ENCODE measurements around the gene ZNF649. TPM values are rescaled to one million over a fixed set of nuclear protein-coding genes. Genes with fewer than 3 reads are reported as not detected.

The ZNF649 gene
- total and polyA plus RNA-seq, 10 of the 15 experiments (the other 5 are each of a cell fraction or from before 2014, with no cell fraction given), result 0.87 to 9.7 (median 4.7) TPM

DNA sequence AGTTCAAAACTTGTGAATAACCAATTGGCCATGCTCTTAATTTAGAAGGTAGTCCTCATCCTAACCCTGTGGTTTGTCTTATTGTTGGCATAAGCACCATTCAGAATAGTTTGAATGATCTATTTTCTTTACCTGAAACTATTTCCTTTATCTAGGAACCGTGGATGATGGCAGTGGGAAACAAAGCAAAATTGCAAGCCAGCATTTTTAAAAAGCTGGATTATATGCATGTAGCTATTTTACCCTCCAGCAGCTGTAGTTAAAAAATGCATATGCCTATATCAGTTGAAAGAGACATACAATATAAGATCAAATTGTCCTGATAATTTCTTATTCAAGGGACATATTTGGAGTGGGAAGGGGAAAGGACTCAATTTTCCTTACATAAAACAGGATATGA lies 41.8 kb upstream of the ZNF649 start:
- no peaks in the 10 kb centered on the region for H3K4me1 ChIP-seq (ENCODE audit: control insufficient read depth, insufficient read depth, low read length)
- no peak overlapping the region for H3K4me2 ChIP-seq (ENCODE audit: control insufficient read depth, insufficient read depth)
- in situ Hi-C loops (cut with MboI) (no loop called here), intact Hi-C loops (cut with micrococcal nuclease; ENCODE audit: unreplicated experiment) (no loop called here)
- ChIA-PET POLR2A (no interaction called here), CTCF (no interaction called here), RAD21 (ENCODE audit: unreplicated experiment) (no interaction called here), SMC1A (ENCODE audit: uncharacterized antibody, unreplicated experiment) (no interaction called here)
- no TSS peak for BruUV-seq (replicated peaks)
- peaks cover 38% of the 10 kb centered on the region for H3K9me3 ChIP-seq (replicated peaks; ENCODE audit: control insufficient read depth, insufficient read depth, low read length)
- H3K27ac ChIP-seq (ENCODE audit: control insufficient read depth, insufficient read depth), result no peak overlapping the region
- H3K4me3 ChIP-seq, result no peak overlapping the region
- ATAC-seq, result no peak
- H3K36me3 ChIP-seq (ENCODE audit: control insufficient read depth in 2 of 2, insufficient read depth in 2 of 2, low read length in 1 of 2), result peaks cover 0 to 20% of the 10 kb centered on the region in 2 experiments; a peak in 2 of 4 replicates
- no peaks in the 10 kb centered on the region for H3K27me3 ChIP-seq (replicated peaks in 1 of 2; ENCODE audit: control insufficient read depth in 2 of 2, insufficient read depth in 2 of 2, low read length in 1 of 2)
- no peak overlapping the region for H3K9ac ChIP-seq (ENCODE audit: control insufficient read depth, insufficient read depth, low read length)
- WGBS (ENCODE audit: insufficient coverage, insufficient replicate concordance, low lambda C conversion rate, missing lambda C conversion rate), result 5% methylated on average over 1 of the region's 1 CpG
- FAIRE-seq, result no peak
- no peak overlapping the region for H2AFZ ChIP-seq (ENCODE audit: control insufficient read depth, low read depth, low read length)
- TF ChIP-seq, protein P1, sequence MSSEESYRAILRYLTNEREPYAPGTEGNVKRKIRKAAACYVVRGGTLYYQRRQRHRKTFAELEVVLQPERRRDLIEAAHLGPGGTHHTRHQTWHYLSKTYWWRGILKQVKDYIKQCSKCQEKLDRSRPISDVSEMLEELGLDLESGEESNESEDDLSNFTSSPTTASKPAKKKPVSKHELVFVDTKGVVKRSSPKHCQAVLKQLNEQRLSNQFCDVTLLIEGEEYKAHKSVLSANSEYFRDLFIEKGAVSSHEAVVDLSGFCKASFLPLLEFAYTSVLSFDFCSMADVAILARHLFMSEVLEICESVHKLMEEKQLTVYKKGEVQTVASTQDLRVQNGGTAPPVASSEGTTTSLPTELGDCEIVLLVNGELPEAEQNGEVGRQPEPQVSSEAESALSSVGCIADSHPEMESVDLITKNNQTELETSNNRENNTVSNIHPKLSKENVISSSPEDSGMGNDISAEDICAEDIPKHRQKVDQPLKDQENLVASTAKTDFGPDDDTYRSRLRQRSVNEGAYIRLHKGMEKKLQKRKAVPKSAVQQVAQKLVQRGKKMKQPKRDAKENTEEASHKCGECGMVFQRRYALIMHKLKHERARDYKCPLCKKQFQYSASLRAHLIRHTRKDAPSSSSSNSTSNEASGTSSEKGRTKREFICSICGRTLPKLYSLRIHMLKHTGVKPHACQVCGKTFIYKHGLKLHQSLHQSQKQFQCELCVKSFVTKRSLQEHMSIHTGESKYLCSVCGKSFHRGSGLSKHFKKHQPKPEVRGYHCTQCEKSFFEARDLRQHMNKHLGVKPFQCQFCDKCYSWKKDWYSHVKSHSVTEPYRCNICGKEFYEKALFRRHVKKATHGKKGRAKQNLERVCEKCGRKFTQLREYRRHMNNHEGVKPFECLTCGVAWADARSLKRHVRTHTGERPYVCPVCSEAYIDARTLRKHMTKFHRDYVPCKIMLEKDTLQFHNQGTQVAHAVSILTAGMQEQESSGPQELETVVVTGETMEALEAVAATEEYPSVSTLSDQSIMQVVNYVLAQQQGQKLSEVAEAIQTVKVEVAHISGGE (CRISPR knock-in tag; IDR thresholded peaks at IDR 0.05), result no peak
- TF ChIP-seq FOXM1 (IDR thresholded peaks at IDR 0.05; ENCODE audit: low read depth, low read length), result no peak
- no peak for TF ChIP-seq PAX5 (IDR thresholded peaks at IDR 0.05; ENCODE audit: borderline replicate concordance, low read depth, low read length)
- no peak for TF ChIP-seq SP1 (IDR thresholded peaks at IDR 0.05; ENCODE audit: low read depth, low read length)
- TF ChIP-seq RUNX3 (IDR thresholded peaks at IDR 0.05; ENCODE audit: low read length), result no peak
- TF ChIP-seq, protein P2, sequence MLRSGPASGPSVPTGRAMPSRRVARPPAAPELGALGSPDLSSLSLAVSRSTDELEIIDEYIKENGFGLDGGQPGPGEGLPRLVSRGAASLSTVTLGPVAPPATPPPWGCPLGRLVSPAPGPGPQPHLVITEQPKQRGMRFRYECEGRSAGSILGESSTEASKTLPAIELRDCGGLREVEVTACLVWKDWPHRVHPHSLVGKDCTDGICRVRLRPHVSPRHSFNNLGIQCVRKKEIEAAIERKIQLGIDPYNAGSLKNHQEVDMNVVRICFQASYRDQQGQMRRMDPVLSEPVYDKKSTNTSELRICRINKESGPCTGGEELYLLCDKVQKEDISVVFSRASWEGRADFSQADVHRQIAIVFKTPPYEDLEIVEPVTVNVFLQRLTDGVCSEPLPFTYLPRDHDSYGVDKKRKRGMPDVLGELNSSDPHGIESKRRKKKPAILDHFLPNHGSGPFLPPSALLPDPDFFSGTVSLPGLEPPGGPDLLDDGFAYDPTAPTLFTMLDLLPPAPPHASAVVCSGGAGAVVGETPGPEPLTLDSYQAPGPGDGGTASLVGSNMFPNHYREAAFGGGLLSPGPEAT (IDR thresholded peaks at IDR 0.05; ENCODE audit: low read depth), result no peak
- TF ChIP-seq ZNF217 (IDR thresholded peaks at IDR 0.05), result no peak
- TF ChIP-seq, protein P3, sequence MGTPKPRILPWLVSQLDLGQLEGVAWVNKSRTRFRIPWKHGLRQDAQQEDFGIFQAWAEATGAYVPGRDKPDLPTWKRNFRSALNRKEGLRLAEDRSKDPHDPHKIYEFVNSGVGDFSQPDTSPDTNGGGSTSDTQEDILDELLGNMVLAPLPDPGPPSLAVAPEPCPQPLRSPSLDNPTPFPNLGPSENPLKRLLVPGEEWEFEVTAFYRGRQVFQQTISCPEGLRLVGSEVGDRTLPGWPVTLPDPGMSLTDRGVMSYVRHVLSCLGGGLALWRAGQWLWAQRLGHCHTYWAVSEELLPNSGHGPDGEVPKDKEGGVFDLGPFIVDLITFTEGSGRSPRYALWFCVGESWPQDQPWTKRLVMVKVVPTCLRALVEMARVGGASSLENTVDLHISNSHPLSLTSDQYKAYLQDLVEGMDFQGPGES (IDR thresholded peaks at IDR 0.05), result no peak
- TF ChIP-seq RFX5 (IDR thresholded peaks at IDR 0.05; ENCODE audit: low read depth, low read length), result no peak
- no peak for TF ChIP-seq ZNF622 (IDR thresholded peaks at IDR 0.05)
- DNase-seq (ENCODE audit: low read depth, low spot score), result no peak
- no peaks in the 10 kb centered on the region for H3K79me2 ChIP-seq (ENCODE audit: control insufficient read depth, insufficient read depth, low read length)
- no peaks in the 10 kb centered on the region for H4K20me1 ChIP-seq (ENCODE audit: control insufficient read depth, insufficient read depth)
